ENCODE measurements around the gene CFAP157.
"Not testable (repeated sequence)": the region's sequence is repeated elsewhere in the genome, so short reads cannot be mapped to it uniquely, and the experiment has no call there.

CFAP157 gene

DNA sequence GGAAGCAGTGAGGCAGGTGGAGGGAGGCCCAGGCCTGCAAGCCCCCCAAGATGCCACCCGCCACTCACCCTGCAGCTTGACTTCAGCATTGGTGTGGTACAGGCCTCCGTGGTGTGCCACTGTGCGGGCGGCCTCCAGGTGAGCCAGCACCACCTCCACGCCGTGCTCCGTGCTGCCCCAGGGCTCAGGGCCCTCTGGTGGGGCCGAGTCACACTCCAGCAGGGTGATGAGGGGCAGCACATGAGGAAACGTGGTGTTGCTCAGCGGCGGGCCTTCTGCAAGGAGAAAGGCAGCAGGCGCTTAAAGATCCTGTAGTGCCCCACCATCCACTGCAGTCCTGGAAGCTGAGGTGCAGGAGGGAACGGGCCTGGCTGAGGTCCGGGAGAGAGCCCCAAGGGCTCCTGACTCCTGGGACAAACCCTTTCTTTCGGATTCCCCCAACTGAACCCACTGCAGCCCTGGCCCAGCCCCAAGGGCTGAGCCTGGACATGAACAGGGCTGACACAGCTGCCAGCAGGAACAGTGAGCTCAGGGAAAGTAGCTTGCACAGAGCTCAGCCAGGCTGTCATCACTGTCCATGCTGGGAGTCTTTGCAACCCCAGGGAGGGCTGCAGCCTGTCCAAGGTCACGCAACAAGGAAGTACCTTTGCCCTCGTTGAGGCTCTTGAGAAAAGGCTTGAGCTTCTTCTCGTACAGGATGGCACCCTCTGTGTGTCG, 33.0 kb downstream of the CFAP157 start:
- no peak for DNase-seq

GRCh38 chr9:127741831-127742434, 35.1 kb downstream of the CFAP157 start:
- DNase-seq = no peak

- no peak for DNase-seq
Measured at GRCh38 chr9:127742435-127743088, 35.8 kb downstream of the CFAP157 start.

DNA sequence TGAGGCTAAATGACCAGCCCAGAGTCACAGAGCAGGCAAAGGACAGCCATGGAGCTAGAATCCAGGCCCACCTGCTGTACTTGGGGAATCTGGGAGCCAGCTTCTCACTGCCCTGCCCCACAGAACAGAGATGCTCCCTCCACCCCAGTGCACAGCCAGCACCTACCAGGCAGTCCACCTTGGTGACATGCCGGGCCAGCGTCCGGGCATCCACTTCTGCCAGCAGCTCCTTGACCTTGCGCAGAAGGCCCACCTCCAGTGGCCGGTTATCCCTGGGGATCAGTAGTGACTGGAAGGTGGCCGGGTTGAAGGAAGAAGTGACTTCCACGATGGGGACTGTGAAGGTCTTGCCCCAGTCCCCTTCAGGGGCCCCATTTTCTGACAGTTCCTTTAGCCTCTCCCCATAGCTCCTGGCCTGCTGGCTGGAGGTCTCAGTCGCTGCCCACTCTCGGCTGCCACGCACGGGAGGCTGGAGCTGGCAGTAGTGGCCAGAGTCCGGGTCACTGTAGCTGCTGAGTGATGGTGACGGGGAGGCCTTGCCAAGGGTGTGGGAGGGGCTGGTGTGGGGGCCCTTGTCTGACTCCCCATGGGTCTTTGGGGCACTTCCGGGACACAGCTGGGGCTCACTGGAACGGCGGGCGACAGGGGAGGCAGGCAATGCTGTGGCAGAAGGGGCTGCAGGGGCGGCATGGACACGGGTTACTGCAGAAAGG, 37.8 kb downstream of the CFAP157 start:
- no peak for DNase-seq

DNA sequence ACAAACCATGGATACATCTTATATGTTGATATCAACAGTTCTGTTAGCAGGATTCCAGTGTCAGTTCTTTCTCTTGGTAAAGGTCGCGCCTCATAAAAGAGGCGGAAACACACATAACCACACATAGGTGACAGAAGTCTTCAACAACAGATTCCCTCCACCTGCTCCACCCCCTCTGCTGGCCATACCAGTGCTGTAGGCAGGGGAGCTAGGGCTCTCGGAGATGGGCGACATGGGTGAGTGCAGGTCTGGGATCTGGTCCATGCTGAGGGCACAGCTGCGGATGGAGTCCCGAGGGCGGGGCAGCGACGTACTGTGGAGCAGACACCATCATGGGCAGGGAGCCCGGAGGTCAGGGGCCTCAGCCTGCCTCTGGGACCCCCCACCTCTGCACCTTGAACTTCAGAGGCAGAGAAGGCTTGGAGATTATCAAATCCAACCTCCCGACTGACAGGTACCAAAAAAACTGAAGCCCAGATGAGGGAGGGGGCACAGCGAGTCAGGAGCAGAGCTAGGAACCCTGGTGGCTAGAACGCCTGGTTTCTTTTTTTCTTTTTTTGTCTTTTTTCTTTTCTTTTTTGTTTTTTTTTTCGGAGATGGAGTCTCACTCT, 40.3 kb downstream of the CFAP157 start:
- no peak for DNase-seq

DNA sequence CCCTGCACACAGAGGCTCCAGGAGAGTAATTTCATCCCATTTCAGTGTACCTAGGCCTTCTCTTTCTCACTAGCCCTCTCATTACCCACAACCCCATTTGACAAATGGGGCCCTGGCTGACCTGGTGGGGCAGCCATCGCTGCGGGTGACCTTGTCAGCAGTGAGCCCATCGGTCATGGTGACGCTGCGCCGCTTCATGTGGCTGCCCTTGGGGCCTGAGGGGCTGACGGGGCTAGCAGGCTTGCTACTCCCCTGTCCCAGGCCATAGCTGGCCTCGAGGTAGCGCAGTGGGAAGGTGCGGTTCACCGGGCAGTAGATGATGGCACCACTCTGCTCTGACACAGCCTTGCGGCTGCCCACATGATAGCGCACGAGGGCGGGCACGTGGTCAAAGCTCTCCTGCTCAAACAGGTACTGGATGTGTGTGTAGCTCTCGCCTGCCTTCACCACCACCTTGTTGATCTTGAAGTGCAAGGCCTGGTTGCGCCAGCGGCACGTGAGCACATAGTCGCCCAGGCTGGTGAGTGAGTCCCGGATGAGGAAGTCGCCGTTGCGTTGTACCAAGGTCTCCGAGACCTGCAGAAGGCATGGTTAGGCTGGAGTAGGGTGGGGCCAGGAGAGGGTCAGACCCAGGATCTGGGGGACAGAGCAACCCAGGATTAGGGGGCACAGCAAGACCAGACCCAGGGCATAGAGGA, 42.5 kb downstream of the CFAP157 start:
- no peak for DNase-seq

- no peak for DNase-seq
Measured at GRCh38 chr9:127751269-127752054, 44.7 kb downstream of the CFAP157 start.

DNA sequence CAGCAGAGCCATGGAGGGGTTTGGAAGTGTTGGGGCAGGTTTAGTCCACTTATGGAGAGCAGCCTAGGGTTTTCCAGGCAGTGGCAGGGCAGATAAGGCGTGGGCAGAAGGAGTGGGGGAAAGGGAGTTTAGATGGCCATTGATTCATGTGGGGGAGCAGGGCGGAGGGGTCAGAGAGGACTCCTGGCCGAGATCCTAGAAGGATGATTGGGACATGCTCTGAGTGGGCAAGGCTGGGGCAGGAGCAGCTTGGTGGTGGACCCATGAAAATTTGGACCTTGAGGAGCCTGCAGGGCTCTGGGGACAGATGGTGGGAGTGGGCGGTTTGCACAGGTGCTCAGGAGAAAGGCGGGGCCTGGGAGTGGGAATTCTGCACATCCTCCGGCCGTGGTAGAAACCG, 46.4 kb downstream of the CFAP157 start:
- no peak for DNase-seq

DNA sequence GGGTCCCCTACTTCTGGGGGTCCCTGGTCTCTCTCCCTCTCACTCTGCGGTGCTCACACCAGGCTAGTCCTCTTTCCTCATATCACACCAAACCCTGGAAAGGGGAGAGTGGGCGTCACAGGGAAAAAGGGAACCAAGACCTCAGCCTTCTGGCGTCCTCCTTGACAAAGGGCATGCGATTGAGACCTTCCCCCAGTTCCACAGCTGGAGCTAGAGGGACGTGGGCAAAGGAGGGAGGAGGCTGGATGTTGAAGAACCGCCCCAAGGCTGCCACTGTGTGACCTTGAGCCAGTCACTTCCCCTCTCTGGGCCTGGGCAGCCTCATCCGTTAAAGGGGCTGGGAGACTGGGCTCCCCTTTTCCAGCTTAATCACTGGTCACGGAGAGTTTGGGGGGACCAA, 46.8 kb downstream of the CFAP157 start:
- DNase-seq = no peak

GRCh38 chr9:127754099-127755060, 47.6 kb downstream of the CFAP157 start:
- DNase-seq = no peak

DNA sequence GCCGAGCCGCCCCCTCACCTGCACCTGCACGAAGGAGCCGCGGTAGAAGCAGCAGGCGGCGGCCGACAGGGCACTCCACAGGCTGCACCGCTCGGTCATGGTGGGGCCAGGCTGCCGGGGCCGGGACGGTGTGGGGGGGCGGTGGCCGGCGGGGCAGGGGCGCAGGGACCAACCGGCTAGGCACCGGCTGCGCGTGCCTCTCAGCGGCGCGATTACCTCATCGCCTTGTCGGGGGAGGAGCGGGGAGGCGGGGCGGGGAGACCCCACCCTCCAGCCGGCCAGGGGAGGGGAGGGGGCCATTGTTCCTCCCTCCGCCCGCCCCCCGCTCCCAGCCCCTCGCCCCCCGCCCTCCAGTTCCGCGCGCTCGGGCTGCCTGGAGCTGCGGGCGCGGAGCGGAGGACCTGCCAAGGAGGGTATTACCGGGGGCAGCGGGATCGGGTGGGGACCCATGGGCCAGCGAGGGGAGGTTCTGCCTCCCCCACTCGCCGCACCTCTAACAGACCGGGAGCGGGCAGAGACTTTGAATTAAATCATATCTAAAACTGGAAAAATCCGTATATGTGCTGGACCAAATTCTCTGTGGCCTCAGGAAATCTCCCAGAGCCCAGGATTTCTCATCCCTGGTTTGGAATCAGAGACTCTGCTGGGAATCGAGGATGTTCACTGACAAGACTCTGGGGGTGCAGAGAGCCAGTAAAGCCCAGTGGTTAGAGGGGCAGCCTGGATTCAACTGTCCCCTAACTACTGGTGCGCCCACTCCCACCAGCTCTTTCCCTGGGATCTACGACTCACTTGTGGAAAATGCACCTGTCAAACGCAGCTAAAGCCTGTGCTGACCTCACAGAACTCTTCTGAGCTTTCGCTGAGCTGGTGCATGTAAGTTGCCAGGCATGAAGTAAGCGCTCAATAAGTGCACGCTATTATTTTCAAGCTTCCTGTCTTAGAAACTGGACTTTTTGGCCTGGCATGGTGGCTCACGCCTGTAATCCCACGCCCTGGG, 48.6 kb downstream of the CFAP157 start:
- no peak for DNase-seq

GRCh38 chr9:127756233-127756632, 49.4 kb downstream of the CFAP157 start:
- no peak for DNase-seq

- DNase-seq = not testable (repeated sequence)
Measured at GRCh38 chr9:127756776-127757175, 50.0 kb downstream of the CFAP157 start.

GRCh38 chr9:127758843-127759242, 52.1 kb downstream of the CFAP157 start:
- DNase-seq = no peak

- no peak for DNase-seq
Measured at GRCh38 chr9:127761061-127761460, 54.3 kb downstream of the CFAP157 start.

DNA sequence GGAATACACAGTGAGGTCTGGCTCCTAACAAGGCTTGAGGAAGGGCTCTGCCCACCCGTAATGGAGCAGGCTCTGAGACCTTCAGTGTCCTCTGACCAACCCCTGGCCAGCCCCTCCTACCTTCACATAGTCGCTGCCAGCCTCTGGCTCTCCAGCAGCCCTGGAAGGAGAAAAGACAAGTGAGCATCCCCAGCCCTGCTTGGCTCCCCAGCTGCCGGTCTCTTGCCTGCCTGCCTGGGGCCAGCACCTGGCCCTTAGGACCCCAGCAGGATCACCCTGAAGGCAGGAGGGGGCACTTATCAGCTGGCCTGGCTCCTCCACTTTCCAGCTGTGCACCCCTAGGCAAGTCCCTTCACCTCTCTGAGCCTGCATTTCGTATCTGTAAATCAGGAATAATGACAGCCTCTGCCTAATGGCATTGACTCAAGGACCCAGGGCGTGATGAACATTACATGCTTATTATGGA, 54.7 kb downstream of the CFAP157 start:
- DNase-seq = no peak

DNA sequence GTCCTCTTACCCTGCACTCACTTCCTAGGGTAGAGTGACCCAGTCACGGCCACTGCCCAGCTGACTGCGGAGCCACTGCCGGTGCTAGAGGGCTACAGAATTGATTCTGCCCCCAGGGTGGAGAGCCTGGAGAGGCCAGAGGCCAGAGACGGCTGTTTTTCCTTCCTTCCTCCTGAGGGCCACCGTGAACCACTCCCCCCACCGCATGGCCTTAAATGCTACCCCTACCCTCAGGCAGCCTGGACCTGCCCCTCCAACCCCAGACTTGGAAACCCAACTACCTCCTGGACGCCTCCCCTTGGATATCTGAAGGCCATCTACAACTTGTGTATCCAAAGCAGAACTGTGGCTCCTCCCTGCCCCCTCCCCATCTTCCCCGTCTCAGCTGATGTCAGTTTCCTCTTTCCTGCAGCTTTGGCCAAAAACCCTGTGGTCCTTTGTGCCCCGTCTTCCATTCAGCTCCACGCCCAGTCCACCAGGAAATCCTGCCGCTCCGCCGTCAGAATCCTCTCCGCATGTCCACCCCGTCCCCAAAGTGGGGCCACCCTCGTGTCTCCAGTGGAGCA, 55.4 kb downstream of the CFAP157 start:
- no peak for DNase-seq

DNA sequence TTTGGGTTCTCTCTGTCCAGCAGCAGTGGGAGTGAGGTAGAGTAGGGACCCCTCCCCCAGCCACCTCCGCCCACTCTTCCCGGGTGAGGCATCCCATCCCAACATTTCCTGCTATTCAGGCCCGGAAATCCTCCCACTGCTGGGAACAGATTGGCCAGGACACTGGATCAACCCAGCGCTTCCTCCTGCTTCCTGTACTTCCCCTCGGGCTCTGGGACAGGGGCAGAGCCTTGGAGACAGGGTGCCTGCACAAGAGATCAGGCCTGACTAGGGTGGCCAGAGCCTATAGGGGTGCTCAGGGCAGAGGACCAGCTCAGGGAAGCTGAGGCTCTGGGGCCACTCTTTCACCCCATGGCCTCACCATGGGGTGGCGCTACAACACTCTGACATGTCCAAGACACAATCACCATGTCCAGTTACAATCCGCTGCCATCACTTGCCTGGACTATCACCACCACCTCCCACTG, 57.2 kb downstream of the CFAP157 start:
- DNase-seq = no peak

GRCh38 chr9:127765418-127765817, 58.6 kb downstream of the CFAP157 start:
- no peak for DNase-seq
